WTC11 (cell line): ENCODE measurements around the gene GPC6. TPM values are rescaled to one million over a fixed set of nuclear protein-coding genes. Genes with fewer than 3 reads are reported as not detected.

ENCODE experiments used
- ATAC-seq: fragments of 200-7000 bp; cut with Tn5 transposase; 2 replicates; pipeline ENCODE4 v1.10.0; 2021; ENCODE audit warnings: mild to moderate bottlenecking, moderate library complexity
- CTCF ChIA-PET: fragments of 300-600 bp; sonication (Branson Sonifier 250); formaldehyde crosslinking; loops from one replicate; lab custom pipeline; 2021; ENCODE audit warnings: antibody characterized with exemption; lab: Charles Lee
- POLR2A ChIA-PET: fragments of 350-600 bp; sonication (Branson Sonifier 250); formaldehyde crosslinking; loops from one replicate; lab custom pipeline; 2021; ENCODE audit warnings: antibody characterized with exemption; lab: Charles Lee
- DNase-seq: peaks from one replicate; pipeline ENCODE4 v3.0.0; 2021; ENCODE audit warnings: low spot score
- H3K27ac Mint-ChIP-seq: 2 replicates; pipeline ENCODE4 v1.8.0; 2021; ENCODE audit warnings: mixed read lengths
- H3K27me3 Mint-ChIP-seq: 2 replicates; pipeline ENCODE4 v1.8.0; 2021; ENCODE audit warnings: low read depth, mild to moderate bottlenecking, moderate library complexity, mixed read lengths
- H3K36me3 Mint-ChIP-seq: 2 replicates; pipeline ENCODE4 v1.8.0; 2021; ENCODE audit warnings: mixed read lengths
- H3K4me1 Mint-ChIP-seq: 2 replicates; pipeline ENCODE4 v1.8.0; 2022; ENCODE audit warnings: mixed read lengths
- H3K4me3 Mint-ChIP-seq: 2 replicates; pipeline ENCODE4 v1.8.0; 2021; ENCODE audit warnings: mild to moderate bottlenecking, moderate library complexity, mixed read lengths
- H3K9me3 Mint-ChIP-seq: 2 replicates; pipeline ENCODE4 v1.8.0; 2021; ENCODE audit warnings: mixed read lengths
- ARID4B ChIP-seq: sonication (generic); formaldehyde crosslinking; IDR thresholded peaks from 2 replicates; pipeline ENCODE4 v1.8.0; 2023; ENCODE audit warnings: missing genetic modification reagents, mild to moderate bottlenecking, borderline replicate concordance
- ATF1 ChIP-seq: sonication (generic); formaldehyde crosslinking; IDR thresholded peaks from 2 replicates; pipeline ENCODE4 v1.8.1; 2023; ENCODE audit warnings: mild to moderate bottlenecking, moderate library complexity, missing genetic modification reagents
- ATF3 ChIP-seq: sonication (generic); formaldehyde crosslinking; conservative IDR thresholded peaks from 2 replicates; pipeline ENCODE4 v1.8.1; 2022; ENCODE audit warnings: mild to moderate bottlenecking, missing genetic modification reagents
- ATF6 ChIP-seq: sonication (generic); formaldehyde crosslinking; IDR thresholded peaks from 2 replicates; pipeline ENCODE4 v1.8.1; 2023; ENCODE audit warnings: mild to moderate bottlenecking, missing genetic modification reagents
- CDX4 ChIP-seq: fragments of 250-450 bp; sonication (Bioruptor Pico); IDR thresholded peaks from 2 replicates; pipeline ENCODE4 v1.9.0; 2021; ENCODE audit warnings: moderate library complexity, mild to moderate bottlenecking, inconsistent platforms, borderline replicate concordance
- CTCF ChIP-seq: fragments of 200-600 bp; IDR thresholded peaks from 2 replicates; pipeline ENCODE4 v1.8.0; 2022; ENCODE audit warnings: antibody characterized with exemption
- ETV6 ChIP-seq: sonication (generic); formaldehyde crosslinking; IDR thresholded peaks from 2 replicates; pipeline ENCODE4 v1.8.1; 2022; ENCODE audit warnings: mild to moderate bottlenecking, missing genetic modification reagents
- MYBL2 ChIP-seq: sonication (generic); formaldehyde crosslinking; IDR thresholded peaks from 2 replicates; pipeline ENCODE4 v1.8.1; 2023; ENCODE audit warnings: mild to moderate bottlenecking, moderate library complexity, missing genetic modification reagents
- NR3C1 ChIP-seq: sonication (generic); formaldehyde crosslinking; conservative IDR thresholded peaks from 2 replicates; pipeline ENCODE4 v1.8.1; 2023; ENCODE audit warnings: low read depth, mild to moderate bottlenecking, missing genetic modification reagents
- PRRX2 ChIP-seq: fragments of 250-450 bp; sonication (Bioruptor Pico); IDR thresholded peaks from 2 replicates; pipeline ENCODE4 v1.8.0; 2021; ENCODE audit warnings: mild to moderate bottlenecking
- RORB ChIP-seq: fragments of 250-450 bp; sonication (Bioruptor Pico); IDR thresholded peaks from 2 replicates; pipeline ENCODE4 v1.9.0; 2021; ENCODE audit warnings: mild to moderate bottlenecking
- SMAD3 ChIP-seq: sonication (generic); formaldehyde crosslinking; IDR thresholded peaks from 2 replicates; pipeline ENCODE4 v1.8.0; 2022; ENCODE audit warnings: missing genetic modification reagents, mild to moderate bottlenecking, borderline replicate concordance
- SMAD4 ChIP-seq: sonication (generic); formaldehyde crosslinking; IDR thresholded peaks from 2 replicates; pipeline ENCODE4 v1.8.0; 2022; ENCODE audit warnings: mild to moderate bottlenecking, missing genetic modification reagents
- ZBTB21 ChIP-seq: sonication (generic); formaldehyde crosslinking; IDR thresholded peaks from 2 replicates; pipeline ENCODE4 v1.8.1; 2023; ENCODE audit warnings: mild to moderate bottlenecking, missing genetic modification reagents, borderline replicate concordance
- ZBTB43 ChIP-seq: sonication (generic); formaldehyde crosslinking; IDR thresholded peaks from 2 replicates; pipeline ENCODE4 v1.8.1; 2023; ENCODE audit warnings: mild to moderate bottlenecking, missing genetic modification reagents
- ZNF121 ChIP-seq: sonication (generic); formaldehyde crosslinking; IDR thresholded peaks from 2 replicates; pipeline ENCODE4 v1.8.0; 2023; ENCODE audit warnings: missing genetic modification reagents
- ZNF138 ChIP-seq: sonication (generic); formaldehyde crosslinking; conservative IDR thresholded peaks from 2 replicates; pipeline ENCODE4 v1.8.1; 2022; ENCODE audit warnings: mild to moderate bottlenecking, moderate library complexity, missing genetic modification reagents
- ZNF317 ChIP-seq: sonication (generic); formaldehyde crosslinking; IDR thresholded peaks from 2 replicates; pipeline ENCODE4 v1.8.1; 2023; ENCODE audit warnings: low read depth, mild to moderate bottlenecking, moderate library complexity, missing genetic modification reagents, borderline replicate concordance
- total RNA-seq: library from RNA; stranded (reverse); gene quantifications from 3 replicates; pipeline ENCODE4 v1.2.3, GENCODE V29; 2021
- TF ChIP-seq, protein P1 (sequence below): sonication (generic); formaldehyde crosslinking; IDR thresholded peaks from 2 replicates; pipeline ENCODE4 v1.8.0; 2022; ENCODE audit warnings: mild to moderate bottlenecking, missing genetic modification reagents

The GPC6 gene
- total RNA-seq, 1 experiment from 2014 or later, result 19.5 TPM

GRCh38 chr13:93744886-93745285, 518.3 kb downstream of the GPC6 start (continued):
- no peak for TF ChIP-seq ARID4B (CRISPR knock-in tag)
- TF ChIP-seq SMAD3, result no peak
- no peak for TF ChIP-seq ATF1
- TF ChIP-seq ATF3 (CRISPR knock-in tag), result no peak
- TF ChIP-seq NR3C1 (CRISPR knock-in tag), result no peak
- TF ChIP-seq ZNF317 (CRISPR knock-in tag), result no peak
- no peak for TF ChIP-seq SMAD4 (CRISPR knock-in tag)
- no peak for TF ChIP-seq CTCF
- no peak for TF ChIP-seq ZNF121 (CRISPR knock-in tag)
- no peak for TF ChIP-seq ZBTB43 (CRISPR knock-in tag)

GRCh38 chr13:93745884-93746283, 519.3 kb downstream of the GPC6 start:
- Mint-ChIP-seq H3K27ac (no peak overlapping the region), H3K4me3 (no peak overlapping the region), H3K9me3 (peaks cover 17% of the 10 kb centered on the region), H3K36me3 (peaks cover 2% of the 10 kb centered on the region; the same call in 1 of the 2 replicates), H3K4me1 (peaks cover 22% of the 10 kb centered on the region), H3K27me3 (no peaks in the 10 kb centered on the region)
- ATAC-seq (no peak), DNase-seq (no peak)
- CTCF ChIA-PET, result no interaction called here
- POLR2A ChIA-PET, result no interaction called here
- TF ChIP-seq ZNF138 (CRISPR knock-in tag) (no peak), MYBL2 (CRISPR knock-in tag) (no peak), RORB (no peak), ATF6 (CRISPR knock-in tag) (no peak), CDX4 (CRISPR knock-in tag) (no peak), SMAD4 (CRISPR knock-in tag) (no peak), ARID4B (CRISPR knock-in tag) (no peak), PRRX2 (CRISPR knock-in tag) (no peak), ETV6 (no peak), ATF3 (CRISPR knock-in tag) (no peak), ZBTB21 (CRISPR knock-in tag) (no peak)
- TF ChIP-seq, protein P1, sequence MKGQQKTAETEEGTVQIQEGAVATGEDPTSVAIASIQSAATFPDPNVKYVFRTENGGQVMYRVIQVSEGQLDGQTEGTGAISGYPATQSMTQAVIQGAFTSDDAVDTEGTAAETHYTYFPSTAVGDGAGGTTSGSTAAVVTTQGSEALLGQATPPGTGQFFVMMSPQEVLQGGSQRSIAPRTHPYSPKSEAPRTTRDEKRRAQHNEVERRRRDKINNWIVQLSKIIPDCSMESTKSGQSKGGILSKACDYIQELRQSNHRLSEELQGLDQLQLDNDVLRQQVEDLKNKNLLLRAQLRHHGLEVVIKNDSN (CRISPR knock-in tag), result no peak
